GM12878 (cell line): Measurements from ENCODE around the gene ERVW-1. TPM values are rescaled to one million over a fixed set of nuclear protein-coding genes. Genes with fewer than 3 reads are reported as not detected.

ENCODE experiments used
- ATAC-seq: fragments of 200-7000 bp; cut with Tn5 transposase; 3 replicates; pipeline ENCODE4 v1.9.1; 2020; ENCODE audit warnings: mild to moderate bottlenecking, moderate library complexity
- BruUV-seq: library from RNA; stranded (reverse); fragments of 400-500 nt; replicated peaks from 2 replicates; lab custom pipeline; 2021; lab: Mats Ljungman, UMichigan
- CTCF ChIA-PET: fragments of 300-600 bp; sonication (Branson Sonifier 250); formaldehyde crosslinking; extraction: SDS; loops from one replicate; lab custom pipeline; 2021; ENCODE audit warnings: inconsistent platforms; lab: Yijun Ruan, JAX
- POLR2A ChIA-PET: fragments of 350-600 bp; formaldehyde crosslinking; extraction: SDS; loops from one replicate; lab custom pipeline; 2021; ENCODE audit warnings: inconsistent platforms; lab: Charles Lee
- RAD21 ChIA-PET: fragments of 300-600 bp; sonication (Branson Sonifier 250); formaldehyde crosslinking; loops from one replicate; lab custom pipeline; 2023; ENCODE audit warnings: antibody characterized with exemption; ENCODE audit not compliant: unreplicated experiment; lab: Charles Lee
- SMC1A ChIA-PET: fragments of 300-600 bp; sonication (Branson Sonifier 250); formaldehyde crosslinking; loops from one replicate; lab custom pipeline; 2023; ENCODE audit not compliant: unreplicated experiment, uncharacterized antibody; lab: Charles Lee
- DNase-seq: peaks from one replicate; pipeline ENCODE4 v3.0.0-alpha.2; 2011; ENCODE audit warnings: low read depth, low spot score
- FAIRE-seq: peaks from 3 replicates; lab custom pipeline; 2011; peaks lifted over from hg19 to GRCh38; lab: Jason Lieb, UNC
- H2AFZ ChIP-seq: 2 replicates; pipeline ENCODE4 v1.6.0; 2011; ENCODE audit warnings: low read depth, low read length, control low read depth; ENCODE audit not compliant: control insufficient read depth
- H3K27ac ChIP-seq: 2 replicates; pipeline ENCODE4 v1.5.1; 2011; ENCODE audit warnings: control low read depth; ENCODE audit not compliant: control insufficient read depth, insufficient read depth
- H3K27me3 ChIP-seq, 2 experiments: replicated peaks in 1 of 2; 2 replicates each; pipeline versions ENCODE4 v1.6.0 to v1.6.1; 2011; ENCODE audit warnings: low read length in 1 of 2; ENCODE audit not compliant: control insufficient read depth in 2 of 2, insufficient read depth in 2 of 2
- H3K36me3 ChIP-seq, 2 experiments: 2 replicates each; pipeline ENCODE4 v1.5.1; 2011; ENCODE audit warnings: low read length in 1 of 2; ENCODE audit not compliant: control insufficient read depth in 2 of 2, insufficient read depth in 2 of 2
- H3K4me1 ChIP-seq: 2 replicates; pipeline ENCODE4 v1.6.1; 2011; ENCODE audit warnings: mild to moderate bottlenecking, low read length, moderate library complexity, mixed read lengths; ENCODE audit not compliant: control insufficient read depth, insufficient read depth
- H3K4me2 ChIP-seq: 2 replicates; pipeline ENCODE4 v1.6.0; 2011; ENCODE audit warnings: control low read depth; ENCODE audit not compliant: control insufficient read depth, insufficient read depth
- H3K4me3 ChIP-seq: fragments of 200-600 bp; sonication (generic); 2 replicates; pipeline ENCODE4 v1.5.1; 2016
- H3K79me2 ChIP-seq: 2 replicates; pipeline ENCODE4 v1.6.0; 2011; ENCODE audit warnings: low read length; ENCODE audit not compliant: control insufficient read depth, insufficient read depth
- H3K9ac ChIP-seq: 2 replicates; pipeline ENCODE4 v1.8.0; 2011; ENCODE audit warnings: low read length, control low read depth, mixed read lengths; ENCODE audit not compliant: control insufficient read depth, insufficient read depth
- H3K9me3 ChIP-seq: replicated peaks from 3 replicates; pipeline ENCODE4 v1.5.1; 2011; ENCODE audit warnings: mild to moderate bottlenecking, low read length; ENCODE audit not compliant: control insufficient read depth, insufficient read depth
- H4K20me1 ChIP-seq: 2 replicates; pipeline ENCODE4 v1.6.0; 2011; ENCODE audit not compliant: control insufficient read depth, insufficient read depth
- HDAC6 ChIP-seq: fragments of 200-600 bp; sonication (generic); IDR thresholded peaks from one replicate; pipeline ENCODE4 v1.8.0; 2017; ENCODE audit warnings: antibody characterized with exemption; ENCODE audit not compliant: unreplicated experiment
- IRF4 ChIP-seq: IDR thresholded peaks from 2 replicates; pipeline ENCODE4 v1.6.1; 2011; ENCODE audit warnings: low read depth, low read length
- KAT2A ChIP-seq: conservative IDR thresholded peaks from 2 replicates; pipeline ENCODE4 v1.6.1; 2011; ENCODE audit warnings: low read depth, low read length; ENCODE audit not compliant: control insufficient read depth
- PKNOX1 ChIP-seq: fragments of 450-650 bp; IDR thresholded peaks from 2 replicates; pipeline ENCODE4 v1.6.1; 2016; ENCODE audit warnings: mild to moderate bottlenecking
- PML ChIP-seq: IDR thresholded peaks from 2 replicates; pipeline ENCODE4 v1.6.1; 2012; ENCODE audit warnings: low read length, inconsistent platforms
- POLR2A ChIP-seq: IDR thresholded peaks from 2 replicates; pipeline ENCODE4 v1.6.1; 2011; ENCODE audit warnings: low read depth, mild to moderate bottlenecking, low read length
- RAD21 ChIP-seq: IDR thresholded peaks from 2 replicates; pipeline ENCODE4 v1.6.1; 2011; ENCODE audit warnings: mild to moderate bottlenecking, low read depth, low read length, moderate library complexity; ENCODE audit not compliant: insufficient read depth
- STAT3 ChIP-seq: IDR thresholded peaks from 2 replicates; pipeline ENCODE4 v1.6.1; 2011; ENCODE audit warnings: low read depth, low read length, improper control_type of control experiment
- TCF3 ChIP-seq: IDR thresholded peaks from 2 replicates; pipeline ENCODE4 v1.6.1; 2012; ENCODE audit warnings: low read depth, mild to moderate bottlenecking, low read length, borderline replicate concordance; ENCODE audit not compliant: insufficient read depth
- WGBS: methylation state at CpG from one replicate; pipeline ENCODE4 v1.1.6; 2016; ENCODE audit warnings: low lambda C conversion rate; ENCODE audit not compliant: insufficient replicate concordance, insufficient coverage; ENCODE audit errors: missing lambda C conversion rate; 5-methylcytosine and 5-hydroxymethylcytosine counted together
- in situ Hi-C: fragments of 300-500 bp; cut with MboI; formaldehyde crosslinking; loops from 9 replicates; pipeline ENCODE4 v1.14.3; 2018; ENCODE audit warnings: mixed read lengths
- intact Hi-C: fragments of 100-400 bp; cut with micrococcal nuclease; formaldehyde crosslinking; loops from one replicate; pipeline ENCODE4 v1.14.2; 2022; ENCODE audit not compliant: unreplicated experiment
- polyA plus RNA-seq, 11 experiments: library from polyadenylated mRNA; depleted of rRNA in 4 of 11; unstranded in 6 of 11; stranded (reverse) in 5 of 11; fragments of >200 nt; fragmentation: Nextera tagmentation in 4 of 11; fragmentation: Illumina TruSeq in 1 of 11; extraction: Ambion mirVana in 4 of 11; extraction: Trizol in 1 of 11; gene quantifications; 1 replicate in 1 of 11; 2 replicates in 10 of 11; pipeline versions ENCODE4 v1.2.1 to v1.2.3, GENCODE V29; 2011 to 2016; ENCODE audit warnings: inconsistent platforms in 2 of 11, missing spikeins in 2 of 11, low read depth in 1 of 11
- total RNA-seq, 4 experiments: library from RNA; depleted of rRNA in 3 of 4; stranded (reverse); fragments of >200 nt in 3 of 4; fragmentation: Illumina TruSeq in 1 of 4; extraction: Trizol in 1 of 4; gene quantifications; 2 replicates each; pipeline versions ENCODE4 v1.2.1 to v1.2.3, GENCODE V29; 2013 to 2021
- TF ChIP-seq, protein P1 (sequence below): fragments of 150-350 bp; IDR thresholded peaks from 2 replicates; pipeline ENCODE4 v1.6.1; 2016; ENCODE audit warnings: low read depth, low read length

ERVW-1 gene
- total and polyA plus RNA-seq, 10 of the 15 experiments (the other 5 are each of a cell fraction or from before 2014, with no cell fraction given) = 0.05 TPM; not detected in 9

DNA sequence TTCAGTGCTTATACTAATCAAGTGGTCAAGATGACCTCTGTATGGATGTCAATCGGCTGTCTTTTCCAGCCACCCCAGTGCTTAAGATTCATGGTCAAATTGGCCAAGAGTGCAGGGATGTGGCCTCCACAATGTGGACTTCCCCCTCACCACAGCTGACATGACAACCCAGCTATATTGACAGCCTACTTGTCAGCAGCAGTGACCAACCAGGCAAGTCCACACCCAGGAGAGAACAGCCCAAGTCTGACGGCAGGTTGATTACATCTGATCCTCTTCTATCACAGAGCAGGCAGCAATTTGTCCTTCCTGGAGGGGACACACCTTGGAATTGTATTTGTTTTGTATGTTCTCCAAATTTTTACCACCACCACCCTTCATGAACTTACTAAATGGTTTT is 8.2 kb upstream of the ERVW-1 start:
- no peak for FAIRE-seq
- RAD21 ChIA-PET = no interaction called here
- Histone ChIP-seq H3K4me3 (no peak overlapping the region), H3K9me3 (no peaks in the 10 kb centered on the region)
- TF ChIP-seq PKNOX1 (peak; percentile 38; the same call in 1 of the 2 replicates), HDAC6 (no peak)
- TF ChIP-seq, all 136 proteins: peak for 1
- Histone ChIP-seq H3K27ac (no peak overlapping the region), H4K20me1 (no peaks in the 10 kb centered on the region), H3K27me3 (no peaks in the 10 kb centered on the region), H3K4me2 (no peak overlapping the region), H2AFZ (no peak overlapping the region), H3K79me2 (no peaks in the 10 kb centered on the region), H3K9ac (no peak overlapping the region), H3K4me1 (no peaks in the 10 kb centered on the region), H3K36me3 (peaks cover 2 to 4% of the 10 kb centered on the region in 2 experiments; a peak in 2 of 4 replicates)
- WGBS = 94% methylated on average over 2 of the region's 2 CpGs
- CTCF ChIA-PET = interaction anchor here (1.3 kb wide), 1 partner anchor 25 kb away, joined by 4 read pairs; no protein-coding TSS in a partner anchor
- SMC1A ChIA-PET = no interaction called here
- BruUV-seq = no TSS peak
- POLR2A ChIA-PET = no interaction called here
- DNase-seq (no peak), ATAC-seq (peak; percentile 18; the same call in 1 of the 3 replicates)
- in situ Hi-C loops = no loop called here
- intact Hi-C loops = no loop called here

GRCh38 chr7:92485267-92485892 is 7.6 kb upstream of the ERVW-1 start:
- no TSS peak for BruUV-seq
- no peaks in the 10 kb centered on the region for H3K79me2 ChIP-seq
- TF ChIP-seq TCF3 = no peak
- TF ChIP-seq, protein P1, sequence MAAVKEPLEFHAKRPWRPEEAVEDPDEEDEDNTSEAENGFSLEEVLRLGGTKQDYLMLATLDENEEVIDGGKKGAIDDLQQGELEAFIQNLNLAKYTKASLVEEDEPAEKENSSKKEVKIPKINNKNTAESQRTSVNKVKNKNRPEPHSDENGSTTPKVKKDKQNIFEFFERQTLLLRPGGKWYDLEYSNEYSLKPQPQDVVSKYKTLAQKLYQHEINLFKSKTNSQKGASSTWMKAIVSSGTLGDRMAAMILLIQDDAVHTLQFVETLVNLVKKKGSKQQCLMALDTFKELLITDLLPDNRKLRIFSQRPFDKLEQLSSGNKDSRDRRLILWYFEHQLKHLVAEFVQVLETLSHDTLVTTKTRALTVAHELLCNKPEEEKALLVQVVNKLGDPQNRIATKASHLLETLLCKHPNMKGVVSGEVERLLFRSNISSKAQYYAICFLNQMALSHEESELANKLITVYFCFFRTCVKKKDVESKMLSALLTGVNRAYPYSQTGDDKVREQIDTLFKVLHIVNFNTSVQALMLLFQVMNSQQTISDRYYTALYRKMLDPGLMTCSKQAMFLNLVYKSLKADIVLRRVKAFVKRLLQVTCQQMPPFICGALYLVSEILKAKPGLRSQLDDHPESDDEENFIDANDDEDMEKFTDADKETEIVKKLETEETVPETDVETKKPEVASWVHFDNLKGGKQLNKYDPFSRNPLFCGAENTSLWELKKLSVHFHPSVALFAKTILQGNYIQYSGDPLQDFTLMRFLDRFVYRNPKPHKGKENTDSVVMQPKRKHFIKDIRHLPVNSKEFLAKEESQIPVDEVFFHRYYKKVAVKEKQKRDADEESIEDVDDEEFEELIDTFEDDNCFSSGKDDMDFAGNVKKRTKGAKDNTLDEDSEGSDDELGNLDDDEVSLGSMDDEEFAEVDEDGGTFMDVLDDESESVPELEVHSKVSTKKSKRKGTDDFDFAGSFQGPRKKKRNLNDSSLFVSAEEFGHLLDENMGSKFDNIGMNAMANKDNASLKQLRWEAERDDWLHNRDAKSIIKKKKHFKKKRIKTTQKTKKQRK = no peak
- no peak for TF ChIP-seq STAT3
- TF ChIP-seq PML = no peak
- TF ChIP-seq RAD21 = no peak
- no peak for TF ChIP-seq KAT2A
- TF ChIP-seq IRF4 = no peak
- TF ChIP-seq POLR2A = no peak
- WGBS = 100% methylated on average over 2 of the region's 2 CpGs
- no peak overlapping the region for H3K4me3 ChIP-seq
- in situ Hi-C loops (no loop called here), intact Hi-C loops (no loop called here)
- ChIA-PET CTCF (interaction anchor here (1.3 kb wide), 1 partner anchor 24 kb away, joined by 4 read pairs; no protein-coding TSS in a partner anchor), POLR2A (no interaction called here), SMC1A (no interaction called here), RAD21 (no interaction called here)
- H3K9me3 ChIP-seq = no peaks in the 10 kb centered on the region
- H3K4me1 ChIP-seq = no peaks in the 10 kb centered on the region
- no peak for FAIRE-seq
- H3K36me3 ChIP-seq = peaks cover 2 to 4% of the 10 kb centered on the region in 2 experiments; a peak in 2 of 4 replicates
- ATAC-seq = no peak
- no peaks in the 10 kb centered on the region for H4K20me1 ChIP-seq
- H3K27me3 ChIP-seq = no peaks in the 10 kb centered on the region
- no peak overlapping the region for H3K4me2 ChIP-seq
- no peak overlapping the region for H2AFZ ChIP-seq
- no peak for DNase-seq
- H3K27ac ChIP-seq = no peak overlapping the region
- no peak overlapping the region for H3K9ac ChIP-seq
